HEK293 (cell line): ENCODE results near the gene NHSL2.

ENCODE experiments used
- GFI1B ChIP-seq: fragments of 450-650 bp; formaldehyde crosslinking; IDR thresholded peaks from 2 replicates; pipeline ENCODE4 v1.5.1; 2016; ENCODE audit warnings: missing biosample characterization, missing genetic modification characterization
- GLIS1 ChIP-seq: fragments of 450-650 bp; formaldehyde crosslinking; IDR thresholded peaks from 2 replicates; pipeline ENCODE4 v1.5.1; 2016; ENCODE audit warnings: missing biosample characterization, missing genetic modification characterization
- GLIS2 ChIP-seq: fragments of 450-650 bp; formaldehyde crosslinking; IDR thresholded peaks from 2 replicates; pipeline ENCODE4 v1.5.1; 2016; ENCODE audit warnings: missing biosample characterization, missing genetic modification characterization
- KLF9 ChIP-seq: fragments of 450-650 bp; formaldehyde crosslinking; IDR thresholded peaks from 2 replicates; pipeline ENCODE4 v1.5.1; 2016; ENCODE audit warnings: missing biosample characterization, missing genetic modification characterization, low read depth
- MEIS1 ChIP-seq: sonication (generic); formaldehyde crosslinking; IDR thresholded peaks from 2 replicates; pipeline ENCODE4 v1.8.1; 2022; ENCODE audit warnings: missing genetic modification reagents, mild to moderate bottlenecking, borderline replicate concordance
- PRDM10 ChIP-seq: fragments of 450-650 bp; formaldehyde crosslinking; IDR thresholded peaks from 2 replicates; pipeline ENCODE4 v1.5.1; 2016; ENCODE audit warnings: missing biosample characterization, missing genetic modification characterization
- SP3 ChIP-seq: fragments of 450-650 bp; formaldehyde crosslinking; IDR thresholded peaks from 2 replicates; pipeline ENCODE4 v1.5.1; 2016; ENCODE audit warnings: missing biosample characterization, missing genetic modification characterization
- SP7 ChIP-seq: fragments of 450-650 bp; formaldehyde crosslinking; IDR thresholded peaks from 2 replicates; pipeline ENCODE4 v1.5.1; 2016; ENCODE audit warnings: missing biosample characterization, missing genetic modification characterization
- TSHZ1 ChIP-seq: fragments of 450-650 bp; formaldehyde crosslinking; IDR thresholded peaks from 2 replicates; pipeline ENCODE4 v1.5.1; 2016; ENCODE audit warnings: missing biosample characterization, missing genetic modification characterization, borderline replicate concordance
- ZBTB48 ChIP-seq: fragments of 450-650 bp; formaldehyde crosslinking; IDR thresholded peaks from 2 replicates; pipeline ENCODE4 v1.5.1; 2016; ENCODE audit warnings: missing biosample characterization, missing genetic modification characterization
- ZBTB7A ChIP-seq: fragments of 450-650 bp; formaldehyde crosslinking; IDR thresholded peaks from 2 replicates; pipeline ENCODE4 v1.5.1; 2016; ENCODE audit warnings: low read depth, missing biosample characterization, missing genetic modification characterization
- ZIC2 ChIP-seq: fragments of 450-650 bp; formaldehyde crosslinking; IDR thresholded peaks from 2 replicates; pipeline ENCODE4 v1.5.1; 2016; ENCODE audit warnings: missing biosample characterization, missing genetic modification characterization
- ZNF155 ChIP-seq: fragments of 450-650 bp; formaldehyde crosslinking; IDR thresholded peaks from 2 replicates; pipeline ENCODE4 v1.5.1; 2016; ENCODE audit warnings: missing biosample characterization, missing genetic modification characterization
- ZNF175 ChIP-seq: fragments of 450-650 bp; formaldehyde crosslinking; IDR thresholded peaks from 2 replicates; pipeline ENCODE4 v1.5.1; 2016; ENCODE audit warnings: missing biosample characterization, missing genetic modification characterization
- ZNF302 ChIP-seq: fragments of 450-650 bp; formaldehyde crosslinking; IDR thresholded peaks from 2 replicates; pipeline ENCODE4 v1.5.1; 2016; ENCODE audit warnings: missing biosample characterization, missing genetic modification characterization, low read depth
- ZNF311 ChIP-seq: fragments of 450-650 bp; formaldehyde crosslinking; IDR thresholded peaks from 2 replicates; pipeline ENCODE4 v1.5.1; 2017; ENCODE audit warnings: missing biosample characterization, missing genetic modification characterization, borderline replicate concordance
- ZNF335 ChIP-seq: fragments of 450-650 bp; formaldehyde crosslinking; conservative IDR thresholded peaks from 2 replicates; pipeline ENCODE4 v1.5.1; 2016; ENCODE audit warnings: missing biosample characterization, missing genetic modification characterization
- ZNF473 ChIP-seq: fragments of 450-650 bp; formaldehyde crosslinking; IDR thresholded peaks from 2 replicates; pipeline ENCODE4 v1.5.1; 2017; ENCODE audit warnings: missing biosample characterization, missing genetic modification characterization
- ZNF514 ChIP-seq: fragments of 450-650 bp; formaldehyde crosslinking; IDR thresholded peaks from 2 replicates; pipeline ENCODE4 v1.5.1; 2016; ENCODE audit warnings: missing biosample characterization, missing genetic modification characterization
- ZNF596 ChIP-seq: fragments of 450-650 bp; IDR thresholded peaks from 2 replicates; pipeline ENCODE4 v1.5.0; 2018; ENCODE audit warnings: missing biosample characterization, mild to moderate bottlenecking, missing genetic modification characterization, moderate library complexity
- ZNF624 ChIP-seq: fragments of 450-650 bp; formaldehyde crosslinking; IDR thresholded peaks from 2 replicates; pipeline ENCODE4 v1.5.1; 2017; ENCODE audit warnings: missing biosample characterization, missing genetic modification characterization
- ZNF660 ChIP-seq: fragments of 450-650 bp; IDR thresholded peaks from 2 replicates; pipeline ENCODE4 v1.5.1; 2018; ENCODE audit warnings: missing biosample characterization, mild to moderate bottlenecking, missing genetic modification characterization
- ZNF670 ChIP-seq: fragments of 450-650 bp; formaldehyde crosslinking; IDR thresholded peaks from 2 replicates; pipeline ENCODE4 v1.5.1; 2016; ENCODE audit warnings: missing biosample characterization, missing genetic modification characterization, low read depth
- ZNF707 ChIP-seq: fragments of 450-650 bp; formaldehyde crosslinking; IDR thresholded peaks from 2 replicates; pipeline ENCODE4 v1.5.1; 2016; ENCODE audit warnings: missing biosample characterization, missing genetic modification characterization
- ZNF76 ChIP-seq: fragments of 450-650 bp; formaldehyde crosslinking; IDR thresholded peaks from 2 replicates; pipeline ENCODE4; 2016; ENCODE audit warnings: low read depth, missing biosample characterization, missing genetic modification characterization, borderline replicate concordance
- ZNF843 ChIP-seq: fragments of 450-650 bp; formaldehyde crosslinking; IDR thresholded peaks from 2 replicates; pipeline ENCODE4 v1.5.1; 2016; ENCODE audit warnings: missing biosample characterization, missing genetic modification characterization
- ZSCAN18 ChIP-seq: fragments of 450-650 bp; formaldehyde crosslinking; IDR thresholded peaks from 2 replicates; pipeline ENCODE4 v1.5.1; 2016; ENCODE audit warnings: missing biosample characterization, missing genetic modification characterization
- TF ChIP-seq, protein P1 (sequence below): fragments of 450-650 bp; formaldehyde crosslinking; IDR thresholded peaks from 2 replicates; pipeline ENCODE4 v1.5.1; 2017; ENCODE audit warnings: missing biosample characterization, missing genetic modification characterization
- TF ChIP-seq, protein P2 (sequence below): fragments of 450-650 bp; formaldehyde crosslinking; IDR thresholded peaks from 2 replicates; pipeline ENCODE4 v1.5.1; 2017; ENCODE audit warnings: missing biosample characterization, missing genetic modification characterization

The NHSL2 gene

DNA sequence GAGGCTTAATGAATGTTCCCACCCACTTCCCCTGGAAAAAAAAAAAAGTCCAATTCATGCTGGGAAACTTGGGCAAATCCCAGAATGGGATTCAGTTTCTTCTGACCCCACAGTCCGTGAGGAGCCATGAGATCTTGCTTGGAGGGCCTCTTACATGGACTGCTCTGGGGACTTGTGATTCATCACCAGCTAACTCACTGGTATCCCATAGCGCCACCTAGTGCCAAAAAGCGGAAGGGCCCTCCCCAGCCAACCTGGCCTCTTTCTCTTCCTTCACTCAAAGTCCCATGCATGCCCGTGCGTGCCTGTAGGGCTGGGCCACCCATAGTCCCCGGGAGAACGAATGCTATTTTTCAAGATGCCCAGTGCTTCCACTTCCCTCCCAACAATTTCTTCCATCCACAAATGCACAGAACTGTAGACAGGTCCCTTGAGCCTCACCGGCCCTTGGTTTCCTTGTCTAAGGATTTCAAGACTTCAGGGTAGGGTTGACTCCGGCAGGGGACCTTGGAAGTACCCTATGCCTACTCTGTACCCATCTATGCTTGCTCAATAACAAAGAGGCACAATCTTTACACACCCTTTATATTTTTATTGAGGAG is 216.0 kb downstream of the NHSL2 start (continued):
- TF ChIP-seq GFI1B (tag by site-specific recombination) (no peak), ZSCAN18 (no peak), ZNF155 (tag by site-specific recombination) (no peak), ZBTB48 (tag by site-specific recombination) (0 out of 2 replicates have a peak, but pooled peaks have one; percentile 38), SP3 (0 out of 2 replicates have a peak, but pooled peaks have one; percentile 14), ZNF302 (tag by site-specific recombination) (no peak), ZNF335 (tag by site-specific recombination) (peak; percentile 64), SP7 (peak; percentile 36; the same call in 1 of the 2 replicates), ZIC2 (tag by site-specific recombination) (peak; percentile 20), ZNF843 (no peak), TSHZ1 (tag by site-specific recombination) (no peak), ZNF175 (no peak), ZNF76 (tag by site-specific recombination) (peak; percentile 15; the same call in 1 of the 2 replicates), PRDM10 (peak; percentile 67), ZNF660 (tag by site-specific recombination) (peak; percentile 90), ZNF624 (tag by site-specific recombination) (no peak), ZNF707 (tag by site-specific recombination) (no peak), MEIS1 (CRISPR knock-in tag) (peak; percentile 94), ZNF514 (no peak), ZNF311 (no peak), ZNF473 (no peak), ZBTB7A (no peak), GLIS1 (peak; percentile 30; the same call in 1 of the 2 replicates), ZNF596 (tag by site-specific recombination) (no peak), KLF9 (no peak), GLIS2 (tag by site-specific recombination) (peak; percentile 79), ZNF670 (no peak)
- TF ChIP-seq, protein P1, sequence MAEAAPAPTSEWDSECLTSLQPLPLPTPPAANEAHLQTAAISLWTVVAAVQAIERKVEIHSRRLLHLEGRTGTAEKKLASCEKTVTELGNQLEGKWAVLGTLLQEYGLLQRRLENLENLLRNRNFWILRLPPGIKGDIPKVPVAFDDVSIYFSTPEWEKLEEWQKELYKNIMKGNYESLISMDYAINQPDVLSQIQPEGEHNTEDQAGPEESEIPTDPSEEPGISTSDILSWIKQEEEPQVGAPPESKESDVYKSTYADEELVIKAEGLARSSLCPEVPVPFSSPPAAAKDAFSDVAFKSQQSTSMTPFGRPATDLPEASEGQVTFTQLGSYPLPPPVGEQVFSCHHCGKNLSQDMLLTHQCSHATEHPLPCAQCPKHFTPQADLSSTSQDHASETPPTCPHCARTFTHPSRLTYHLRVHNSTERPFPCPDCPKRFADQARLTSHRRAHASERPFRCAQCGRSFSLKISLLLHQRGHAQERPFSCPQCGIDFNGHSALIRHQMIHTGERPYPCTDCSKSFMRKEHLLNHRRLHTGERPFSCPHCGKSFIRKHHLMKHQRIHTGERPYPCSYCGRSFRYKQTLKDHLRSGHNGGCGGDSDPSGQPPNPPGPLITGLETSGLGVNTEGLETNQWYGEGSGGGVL (tag by site-specific recombination): no peak
- TF ChIP-seq, protein P2, sequence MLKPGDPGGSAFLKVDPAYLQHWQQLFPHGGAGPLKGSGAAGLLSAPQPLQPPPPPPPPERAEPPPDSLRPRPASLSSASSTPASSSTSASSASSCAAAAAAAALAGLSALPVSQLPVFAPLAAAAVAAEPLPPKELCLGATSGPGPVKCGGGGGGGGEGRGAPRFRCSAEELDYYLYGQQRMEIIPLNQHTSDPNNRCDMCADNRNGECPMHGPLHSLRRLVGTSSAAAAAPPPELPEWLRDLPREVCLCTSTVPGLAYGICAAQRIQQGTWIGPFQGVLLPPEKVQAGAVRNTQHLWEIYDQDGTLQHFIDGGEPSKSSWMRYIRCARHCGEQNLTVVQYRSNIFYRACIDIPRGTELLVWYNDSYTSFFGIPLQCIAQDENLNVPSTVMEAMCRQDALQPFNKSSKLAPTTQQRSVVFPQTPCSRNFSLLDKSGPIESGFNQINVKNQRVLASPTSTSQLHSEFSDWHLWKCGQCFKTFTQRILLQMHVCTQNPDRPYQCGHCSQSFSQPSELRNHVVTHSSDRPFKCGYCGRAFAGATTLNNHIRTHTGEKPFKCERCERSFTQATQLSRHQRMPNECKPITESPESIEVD (tag by site-specific recombination): no peak
